HepG2 (cell line): ENCODE data around the gene ARHGEF40. TPM values are rescaled to one million over a fixed set of nuclear protein-coding genes. Genes with fewer than 3 reads are reported as not detected.

ENCODE experiments used
- ATF1 ChIP-seq: IDR thresholded peaks from 2 replicates; pipeline ENCODE4 v1.6.1; 2016; ENCODE audit warnings: mild to moderate bottlenecking, control low read depth
- HNRNPLL ChIP-seq: fragments of 200-400 bp; formaldehyde crosslinking; IDR thresholded peaks from 2 replicates; pipeline ENCODE4 v1.6.1; 2017; ENCODE audit warnings: mild to moderate bottlenecking, low read depth, low read length; ENCODE audit not compliant: poor library complexity, severe bottlenecking
- NCOR1 ChIP-seq: fragments of 200-600 bp; sonication (generic); IDR thresholded peaks from 2 replicates; pipeline ENCODE4 v1.7.0; 2017; ENCODE audit warnings: antibody characterized with exemption, low read length, borderline replicate concordance
- NFRKB ChIP-seq: fragments of 450-650 bp; IDR thresholded peaks from 2 replicates; pipeline ENCODE4 v1.6.1; 2017
- NFYB ChIP-seq: sonication (generic); formaldehyde crosslinking; IDR thresholded peaks from 2 replicates; pipeline ENCODE4 v1.4.0; 2020; ENCODE audit warnings: missing genetic modification reagents
- XRCC5 ChIP-seq: fragments of 200-400 bp; formaldehyde crosslinking; optimal IDR thresholded peaks from 2 replicates; pipeline ENCODE3; 2017; ENCODE audit warnings: mild to moderate bottlenecking, low read length
- polyA plus RNA-seq, 8 experiments: library from polyadenylated mRNA; depleted of rRNA in 3 of 8; stranded (reverse) in 7 of 8; unstranded in 1 of 8; fragments of >200 nt; fragmentation: Illumina TruSeq in 4 of 8; extraction: Trizol in 4 of 8; gene quantifications; 2 replicates each; pipeline versions ENCODE4 v1.2.1 to v1.2.3, GENCODE V29; 2011 to 2016; ENCODE audit warnings: low read depth in 4 of 8, missing spikeins in 1 of 8, mixed read lengths in 1 of 8; ENCODE audit not compliant: insufficient read depth in 1 of 8
- total RNA-seq, 5 experiments: library from RNA; depleted of rRNA; stranded (reverse); fragments of >200 nt; fragmentation: Illumina TruSeq; extraction: Trizol; gene quantifications; 2 replicates each; pipeline ENCODE4 v1.2.3, GENCODE V29; 2016; ENCODE audit warnings: low read depth in 1 of 5
- TF ChIP-seq, protein P1 (sequence below): IDR thresholded peaks from 2 replicates; pipeline ENCODE4 v1.6.1; 2012; ENCODE audit warnings: low read length, improper control_type of control experiment
- TF ChIP-seq, protein P2 (sequence below): IDR thresholded peaks from 2 replicates; pipeline ENCODE4 v1.6.1; 2016

ARHGEF40 gene
- total and polyA plus RNA-seq, 2 of the 13 experiments (the other 11 are each of a cell fraction or from before 2014, with no cell fraction given) = 28.1 to 78.1 TPM

- TF ChIP-seq HNRNPLL (peak; percentile 15), NCOR1 (no peak), NFYB (CRISPR knock-in tag) (no peak), NFRKB (no peak), XRCC5 (no peak), ATF1 (no peak)
- TF ChIP-seq, protein P1, sequence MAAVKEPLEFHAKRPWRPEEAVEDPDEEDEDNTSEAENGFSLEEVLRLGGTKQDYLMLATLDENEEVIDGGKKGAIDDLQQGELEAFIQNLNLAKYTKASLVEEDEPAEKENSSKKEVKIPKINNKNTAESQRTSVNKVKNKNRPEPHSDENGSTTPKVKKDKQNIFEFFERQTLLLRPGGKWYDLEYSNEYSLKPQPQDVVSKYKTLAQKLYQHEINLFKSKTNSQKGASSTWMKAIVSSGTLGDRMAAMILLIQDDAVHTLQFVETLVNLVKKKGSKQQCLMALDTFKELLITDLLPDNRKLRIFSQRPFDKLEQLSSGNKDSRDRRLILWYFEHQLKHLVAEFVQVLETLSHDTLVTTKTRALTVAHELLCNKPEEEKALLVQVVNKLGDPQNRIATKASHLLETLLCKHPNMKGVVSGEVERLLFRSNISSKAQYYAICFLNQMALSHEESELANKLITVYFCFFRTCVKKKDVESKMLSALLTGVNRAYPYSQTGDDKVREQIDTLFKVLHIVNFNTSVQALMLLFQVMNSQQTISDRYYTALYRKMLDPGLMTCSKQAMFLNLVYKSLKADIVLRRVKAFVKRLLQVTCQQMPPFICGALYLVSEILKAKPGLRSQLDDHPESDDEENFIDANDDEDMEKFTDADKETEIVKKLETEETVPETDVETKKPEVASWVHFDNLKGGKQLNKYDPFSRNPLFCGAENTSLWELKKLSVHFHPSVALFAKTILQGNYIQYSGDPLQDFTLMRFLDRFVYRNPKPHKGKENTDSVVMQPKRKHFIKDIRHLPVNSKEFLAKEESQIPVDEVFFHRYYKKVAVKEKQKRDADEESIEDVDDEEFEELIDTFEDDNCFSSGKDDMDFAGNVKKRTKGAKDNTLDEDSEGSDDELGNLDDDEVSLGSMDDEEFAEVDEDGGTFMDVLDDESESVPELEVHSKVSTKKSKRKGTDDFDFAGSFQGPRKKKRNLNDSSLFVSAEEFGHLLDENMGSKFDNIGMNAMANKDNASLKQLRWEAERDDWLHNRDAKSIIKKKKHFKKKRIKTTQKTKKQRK = no peak
- TF ChIP-seq, protein P2, sequence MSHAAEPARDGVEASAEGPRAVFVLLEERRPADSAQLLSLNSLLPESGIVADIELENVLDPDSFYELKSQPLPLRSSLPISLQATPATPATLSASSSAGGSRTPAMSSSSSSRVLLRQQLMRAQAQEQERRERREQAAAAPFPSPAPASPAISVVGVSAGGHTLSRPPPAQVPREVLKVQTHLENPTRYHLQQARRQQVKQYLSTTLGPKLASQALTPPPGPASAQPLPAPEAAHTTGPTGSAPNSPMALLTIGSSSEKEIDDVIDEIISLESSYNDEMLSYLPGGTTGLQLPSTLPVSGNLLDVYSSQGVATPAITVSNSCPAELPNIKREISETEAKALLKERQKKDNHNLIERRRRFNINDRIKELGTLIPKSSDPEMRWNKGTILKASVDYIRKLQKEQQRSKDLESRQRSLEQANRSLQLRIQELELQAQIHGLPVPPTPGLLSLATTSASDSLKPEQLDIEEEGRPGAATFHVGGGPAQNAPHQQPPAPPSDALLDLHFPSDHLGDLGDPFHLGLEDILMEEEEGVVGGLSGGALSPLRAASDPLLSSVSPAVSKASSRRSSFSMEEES = no peak
These were observed 13.6 kb downstream of the ARHGEF40 start (continued) for GRCh38 chr14:21083565-21084325.
